ENCODE results near the gene IL6ST.

Gene IL6ST

DNA sequence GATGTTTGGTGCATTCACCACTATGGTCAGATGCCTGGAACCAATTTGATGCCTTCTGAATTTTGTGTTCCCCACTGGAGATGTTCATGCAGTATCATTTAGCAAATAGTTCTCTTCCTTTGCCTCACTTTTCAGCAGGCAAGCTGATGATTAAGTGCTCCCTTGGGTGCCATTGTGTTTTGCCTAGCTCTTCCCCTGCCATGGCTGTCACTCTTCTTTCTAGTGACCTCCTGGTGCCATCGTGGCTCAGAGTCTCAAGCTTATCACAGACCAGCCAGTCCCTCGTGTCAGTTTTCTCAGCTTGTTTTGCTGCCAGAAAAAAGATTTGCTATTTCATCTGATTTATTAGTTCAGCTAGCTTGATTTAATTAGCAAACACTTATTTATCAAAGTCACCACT is 102.3 kb downstream of the IL6ST start:
- in situ Hi-C loops (cut with MboI; ENCODE audit: low pct_unique_long_range_greater_than_20kb, low sequenced_read_pairs, unreplicated experiment), result no loop called here
- no peak for DNase-seq (ENCODE audit: low spot score)

DNA sequence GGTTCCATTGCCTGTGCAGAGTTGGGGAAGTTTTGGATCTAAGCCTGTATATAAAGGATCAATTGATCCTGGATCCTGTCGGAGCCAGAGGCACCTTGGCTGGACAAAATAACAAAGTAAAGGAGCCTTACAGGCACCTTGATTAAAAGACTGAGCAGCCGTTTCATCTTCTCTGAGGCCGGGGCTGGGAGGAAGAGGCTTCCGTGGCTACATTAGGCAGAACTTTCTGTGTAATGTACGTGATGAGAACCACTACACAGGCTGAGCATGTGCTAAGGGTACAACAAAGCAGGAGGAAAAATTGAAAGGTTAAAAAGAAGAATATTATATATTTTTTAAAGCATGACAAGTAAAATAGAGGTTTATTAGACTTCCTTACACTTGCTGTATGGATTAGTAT is 106.6 kb downstream of the IL6ST start:
- in situ Hi-C loops (cut with MboI; ENCODE audit: low pct_unique_long_range_greater_than_20kb, low sequenced_read_pairs, unreplicated experiment), result no loop called here
- TF ChIP-seq, protein P1, sequence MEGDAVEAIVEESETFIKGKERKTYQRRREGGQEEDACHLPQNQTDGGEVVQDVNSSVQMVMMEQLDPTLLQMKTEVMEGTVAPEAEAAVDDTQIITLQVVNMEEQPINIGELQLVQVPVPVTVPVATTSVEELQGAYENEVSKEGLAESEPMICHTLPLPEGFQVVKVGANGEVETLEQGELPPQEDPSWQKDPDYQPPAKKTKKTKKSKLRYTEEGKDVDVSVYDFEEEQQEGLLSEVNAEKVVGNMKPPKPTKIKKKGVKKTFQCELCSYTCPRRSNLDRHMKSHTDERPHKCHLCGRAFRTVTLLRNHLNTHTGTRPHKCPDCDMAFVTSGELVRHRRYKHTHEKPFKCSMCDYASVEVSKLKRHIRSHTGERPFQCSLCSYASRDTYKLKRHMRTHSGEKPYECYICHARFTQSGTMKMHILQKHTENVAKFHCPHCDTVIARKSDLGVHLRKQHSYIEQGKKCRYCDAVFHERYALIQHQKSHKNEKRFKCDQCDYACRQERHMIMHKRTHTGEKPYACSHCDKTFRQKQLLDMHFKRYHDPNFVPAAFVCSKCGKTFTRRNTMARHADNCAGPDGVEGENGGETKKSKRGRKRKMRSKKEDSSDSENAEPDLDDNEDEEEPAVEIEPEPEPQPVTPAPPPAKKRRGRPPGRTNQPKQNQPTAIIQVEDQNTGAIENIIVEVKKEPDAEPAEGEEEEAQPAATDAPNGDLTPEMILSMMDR (IDR thresholded peaks at IDR 0.05; ENCODE audit: extremely low read depth, insufficient read depth, missing control alignments), result no peak
- no peak for DNase-seq (ENCODE audit: low spot score)

More for the DNA sequence above, 102.3 kb downstream of the IL6ST start:
- TF ChIP-seq, protein P1 (IDR thresholded peaks at IDR 0.05; ENCODE audit: extremely low read depth, insufficient read depth, missing control alignments), result no peak

DNA sequence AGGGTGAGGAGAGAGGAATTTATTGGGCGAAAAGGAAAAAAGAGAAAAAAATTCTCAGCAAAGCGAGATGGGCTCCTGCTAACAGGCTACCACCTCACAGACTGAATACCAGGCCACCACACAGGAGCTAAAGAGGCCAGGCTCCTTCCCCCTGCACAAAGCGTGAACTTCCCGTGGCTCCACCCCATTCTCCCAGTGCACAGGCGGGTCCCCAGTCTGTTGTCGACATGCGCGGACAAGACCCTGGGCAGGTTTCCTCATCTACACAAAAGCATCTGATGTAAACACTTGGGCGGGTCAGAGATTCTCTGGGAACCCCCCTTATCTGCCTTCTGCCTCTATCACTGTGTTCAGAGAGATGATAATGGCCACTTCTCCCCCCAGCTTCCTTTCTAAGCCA is 109.4 kb downstream of the IL6ST start:
- TF ChIP-seq, protein P1 (IDR thresholded peaks at IDR 0.05; ENCODE audit: extremely low read depth, insufficient read depth, missing control alignments), result no peak
- in situ Hi-C loops (cut with MboI; ENCODE audit: low pct_unique_long_range_greater_than_20kb, low sequenced_read_pairs, unreplicated experiment), result no loop called here

More for the DNA sequence above, 109.4 kb downstream of the IL6ST start:
- DNase-seq (ENCODE audit: low spot score), result no peak
